SK-N-MC (cell line): ENCODE results near the gene BRIP1.
"Not testable (repeated sequence)": the region's sequence is repeated elsewhere in the genome, so short reads cannot be mapped to it uniquely, and the experiment has no call there.

Experiments used
- DNase-seq: peaks from one replicate; pipeline ENCODE4 v3.0.0-alpha.2; 2011; ENCODE audit warnings: low read depth, low spot score
- H3K27ac ChIP-seq: fragments of 200-600 bp; sonication (generic); 2 replicates; pipeline ENCODE4 v1.5.1; 2016; ENCODE audit warnings: mixed run types
- H3K36me3 ChIP-seq: fragments of 200-600 bp; sonication (generic); 2 replicates; pipeline ENCODE4 v1.6.1; 2017; ENCODE audit warnings: antibody characterized with exemption, low read length, mixed read lengths; ENCODE audit not compliant: insufficient read depth
- H3K4me3 ChIP-seq: fragments of 200-600 bp; sonication (generic); 2 replicates; pipeline ENCODE4 v1.5.1; 2016
- H3K9ac ChIP-seq: fragments of 200-600 bp; sonication (generic); 2 replicates; pipeline ENCODE4 v1.8.0; 2017; ENCODE audit warnings: mixed run types, mixed read lengths; ENCODE audit not compliant: insufficient read length
- H3K9me3 ChIP-seq: fragments of 200-600 bp; sonication (generic); 2 replicates; pipeline ENCODE4 v1.6.1; 2017; ENCODE audit warnings: low read depth, mild to moderate bottlenecking, antibody characterized with exemption, low read length, moderate library complexity, mixed read lengths
- EZH2 ChIP-seq: fragments of 200-600 bp; sonication (generic); IDR thresholded peaks from one replicate; pipeline ENCODE4 v1.6.1; 2017; ENCODE audit warnings: antibody characterized with exemption
- FOXP2 ChIP-seq: optimal IDR thresholded peaks from 2 replicates; pipeline ENCODE3; 2011; ENCODE audit warnings: mild to moderate bottlenecking, moderate library complexity; ENCODE audit not compliant: insufficient read depth; ENCODE audit errors: extremely low read length, control extremely low read depth
- POLR2AphosphoS5 ChIP-seq: IDR thresholded peaks from 2 replicates; pipeline ENCODE4 v1.6.1; 2012; ENCODE audit warnings: mild to moderate bottlenecking, low read depth, low read length, borderline replicate concordance

The BRIP1 gene

DNA sequence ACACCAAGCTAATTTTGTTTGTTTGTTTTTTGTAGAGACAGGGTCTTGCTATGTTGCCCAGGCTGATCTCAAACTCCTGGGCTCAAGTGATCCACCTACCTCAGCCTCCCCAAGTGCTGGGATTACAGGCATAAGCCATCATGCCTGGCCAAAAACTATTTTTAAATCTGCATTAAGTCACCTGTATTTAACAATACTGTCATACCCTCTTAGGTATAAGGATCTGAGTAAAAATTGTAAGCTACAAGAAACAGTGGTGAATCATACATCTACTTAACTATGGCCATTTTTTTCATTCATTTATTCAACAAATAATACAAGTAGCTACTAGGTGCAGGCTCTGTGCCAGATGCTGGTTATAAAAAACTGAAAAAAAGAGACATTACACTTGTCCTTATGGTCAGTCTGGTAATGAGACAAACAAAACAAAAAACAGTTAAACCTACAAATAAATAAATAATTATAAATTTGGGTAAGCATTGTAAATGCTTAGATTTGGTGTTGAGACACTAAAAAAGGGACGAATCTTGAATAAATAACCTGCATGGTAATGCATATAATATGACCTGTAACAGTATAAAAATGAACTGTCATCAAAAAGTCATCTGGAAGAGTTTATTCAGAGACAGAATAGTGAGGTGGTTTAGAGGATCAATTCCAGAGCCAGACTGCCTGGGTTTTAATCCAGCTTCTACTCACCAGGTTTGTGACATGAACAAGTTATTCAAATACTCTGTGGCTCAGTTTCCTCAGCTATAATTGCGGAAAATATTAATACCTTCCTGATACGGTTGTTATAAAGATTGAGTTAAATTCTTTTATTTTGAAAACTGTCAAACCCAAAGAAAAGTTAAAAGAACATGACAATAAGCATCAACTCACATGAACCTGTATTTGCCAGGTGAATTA, 26.8 kb downstream of the BRIP1 start:
- Histone ChIP-seq H3K4me3 (no peak overlapping the region), H3K36me3 (no peaks in the 10 kb centered on the region; the same call in 1 of the 2 replicates), H3K27ac (no peak overlapping the region), H3K9me3 (no peaks in the 10 kb centered on the region), H3K9ac (no peak overlapping the region)
- TF ChIP-seq EZH2 = no peak
- TF ChIP-seq FOXP2 = no peak
- TF ChIP-seq POLR2AphosphoS5 = no peak
- no peak for DNase-seq

- Histone ChIP-seq H3K4me3 (no peak overlapping the region), H3K36me3 (no peaks in the 10 kb centered on the region), H3K9me3 (no peaks in the 10 kb centered on the region), H3K9ac (no peak overlapping the region), H3K27ac (no peak overlapping the region)
- TF ChIP-seq POLR2AphosphoS5 (no peak), EZH2 (no peak), FOXP2 (no peak)
- DNase-seq = no peak
Measured at GRCh38 chr17:61835606-61836005, 27.7 kb downstream of the BRIP1 start.

DNA sequence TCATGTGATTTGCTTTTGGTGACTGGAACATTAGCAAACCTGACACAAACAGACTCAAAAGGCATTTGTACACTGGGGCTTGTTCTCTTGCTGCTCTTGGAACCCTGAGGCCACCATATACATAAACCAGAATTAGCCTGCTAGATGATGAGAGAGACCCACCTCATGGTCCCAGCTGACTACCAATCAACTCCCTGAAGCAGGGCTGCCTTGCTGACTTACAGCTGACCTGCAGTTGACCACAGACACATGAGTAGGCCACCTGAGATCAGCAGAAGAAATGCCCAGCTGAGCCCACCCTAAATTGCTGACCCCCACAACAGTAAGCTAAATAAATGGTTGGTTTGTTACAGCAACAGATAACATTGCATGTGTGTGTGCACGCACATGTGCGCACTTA, 28.7 kb downstream of the BRIP1 start:
- TF ChIP-seq FOXP2 (no peak), POLR2AphosphoS5 (no peak), EZH2 (no peak)
- Histone ChIP-seq H3K9me3 (no peaks in the 10 kb centered on the region), H3K36me3 (0 out of 2 replicates have a peak, but pooled peaks cover under 1% of the 10 kb centered on the region), H3K9ac (no peak overlapping the region), H3K27ac (no peak overlapping the region), H3K4me3 (no peak overlapping the region)
- DNase-seq = no peak

GRCh38 chr17:61833536-61834193, 29.7 kb downstream of the BRIP1 start:
- TF ChIP-seq POLR2AphosphoS5 (no peak), FOXP2 (no peak), EZH2 (no peak)
- Histone ChIP-seq H3K27ac (no peak overlapping the region; the same call in 1 of the 2 replicates), H3K9me3 (no peaks in the 10 kb centered on the region), H3K4me3 (no peak overlapping the region), H3K9ac (no peak overlapping the region), H3K36me3 (0 out of 2 replicates have a peak, but pooled peaks cover 5% of the 10 kb centered on the region)
- DNase-seq = no peak

GRCh38 chr17:61832463-61832862, 30.9 kb downstream of the BRIP1 start:
- Histone ChIP-seq H3K27ac (no peak overlapping the region), H3K4me3 (no peak overlapping the region), H3K9ac (no peak overlapping the region), H3K9me3 (no peaks in the 10 kb centered on the region), H3K36me3 (peaks cover 13% of the 10 kb centered on the region)
- no peak for DNase-seq
- no peak for TF ChIP-seq EZH2
- TF ChIP-seq POLR2AphosphoS5 = no peak
- TF ChIP-seq FOXP2 = no peak

DNA sequence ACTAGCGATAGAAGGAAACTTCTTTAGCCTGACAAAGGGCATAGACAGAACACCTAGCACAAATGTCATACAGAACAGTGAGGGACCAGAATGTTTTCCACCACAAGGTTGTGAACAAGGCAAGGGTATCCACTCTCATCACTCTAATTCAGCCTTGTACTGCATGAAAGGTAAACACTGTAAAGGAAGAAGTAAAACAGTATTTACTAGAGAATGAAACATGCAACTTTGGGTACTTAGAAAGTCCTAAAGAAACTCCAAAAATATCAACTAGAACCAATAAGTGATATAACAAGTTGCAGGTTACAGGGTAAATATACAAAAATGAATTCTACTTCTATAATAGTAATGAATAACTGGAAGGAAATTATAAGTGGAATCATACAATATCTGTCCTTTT, 32.2 kb downstream of the BRIP1 start:
- no peak overlapping the region for H3K9ac ChIP-seq
- DNase-seq = no peak
- no peak for TF ChIP-seq FOXP2
- TF ChIP-seq POLR2AphosphoS5 = no peak
- TF ChIP-seq EZH2 = no peak
- H3K27ac ChIP-seq = no peak overlapping the region
- no peaks in the 10 kb centered on the region for H3K9me3 ChIP-seq
- H3K4me3 ChIP-seq = no peak overlapping the region
- peaks cover 13% of the 10 kb centered on the region for H3K36me3 ChIP-seq

DNA sequence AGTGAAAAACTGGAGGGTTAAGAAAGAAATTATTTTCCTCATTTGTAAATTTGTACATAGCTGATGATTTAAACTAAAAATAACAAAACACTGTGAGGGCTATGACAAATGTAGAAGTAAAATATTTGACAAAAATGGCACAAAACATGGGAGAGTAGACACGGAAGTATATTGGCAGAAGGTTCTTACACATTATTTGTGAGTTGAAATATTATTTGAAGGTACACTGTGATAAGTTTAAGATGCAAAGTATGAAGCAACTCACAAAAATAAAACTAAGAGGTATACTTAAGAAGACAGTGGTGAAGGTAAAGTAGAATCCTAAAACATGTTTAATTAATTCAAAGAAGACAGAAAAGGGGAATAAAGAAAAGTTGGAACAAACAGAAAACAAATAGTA, 34.6 kb downstream of the BRIP1 start:
- TF ChIP-seq EZH2 = no peak
- no peak for TF ChIP-seq FOXP2
- TF ChIP-seq POLR2AphosphoS5 = no peak
- Histone ChIP-seq H3K9ac (no peak overlapping the region), H3K9me3 (peaks cover 4% of the 10 kb centered on the region; the same call in 1 of the 2 replicates), H3K4me3 (no peak overlapping the region), H3K27ac (no peak overlapping the region), H3K36me3 (peaks cover 23% of the 10 kb centered on the region)
- DNase-seq = no peak

GRCh38 chr17:61827649-61828395, 35.5 kb downstream of the BRIP1 start:
- no peak for DNase-seq
- Histone ChIP-seq H3K9ac (no peak overlapping the region), H3K9me3 (peaks cover 4% of the 10 kb centered on the region; the same call in 1 of the 2 replicates), H3K4me3 (no peak overlapping the region), H3K27ac (no peak overlapping the region), H3K36me3 (peaks cover 23% of the 10 kb centered on the region)
- TF ChIP-seq POLR2AphosphoS5 (no peak), FOXP2 (no peak), EZH2 (no peak)

GRCh38 chr17:61826866-61827265, 36.5 kb downstream of the BRIP1 start:
- not testable (repeated sequence) for H3K9ac ChIP-seq, H3K27ac ChIP-seq, H3K4me3 ChIP-seq, DNase-seq, H3K9me3 ChIP-seq
- peaks cover 24% of the 10 kb centered on the region for H3K36me3 ChIP-seq

GRCh38 chr17:61826198-61826597, 37.1 kb downstream of the BRIP1 start:
- H3K27ac ChIP-seq, DNase-seq, H3K9ac ChIP-seq, H3K9me3 ChIP-seq, H3K4me3 ChIP-seq: not testable (repeated sequence)
- peaks cover 28% of the 10 kb centered on the region for H3K36me3 ChIP-seq
